K562 (cell line): Measurements from ENCODE around the gene LRRC8C. TPM values are rescaled to one million over a fixed set of nuclear protein-coding genes. Genes with fewer than 3 reads are reported as not detected.

Source experiments
- ATAC-seq: fragments of 200-7000 bp; cut with Tn5 transposase; 3 replicates; pipeline ENCODE4 v1.9.1; 2020; ENCODE audit warnings: moderate library complexity
- BruUV-seq: library from RNA; stranded (reverse); fragments of 400-500 nt; replicated peaks from 2 replicates; lab custom pipeline; 2021; lab: Mats Ljungman, UMichigan
- CTCF ChIA-PET: fragments of 300-600 bp; formaldehyde crosslinking; extraction: SDS; loops from one replicate; lab custom pipeline; 2021; ENCODE audit warnings: low intra/inter-chr PET ratio; lab: Yijun Ruan, JAX
- POLR2A ChIA-PET: fragments of 300-600, 350-650 bp; sonication (Branson Sonifier 250); formaldehyde crosslinking; extraction: SDS; loops from one replicate; lab custom pipeline; 2021; ENCODE audit warnings: antibody characterized with exemption, inconsistent platforms; lab: Yijun Ruan, JAX
- DNase-seq, 4 experiments: peaks; one replicate each; pipeline versions ENCODE4 v3.0.0 to v3.0.0-alpha.2; 2011 to 2018; ENCODE audit warnings: low spot score in 3 of 4, mixed read lengths in 3 of 4; ENCODE audit errors: extremely low read depth in 1 of 4
- FAIRE-seq: peaks from 2 replicates; lab custom pipeline; 2011; peaks lifted over from hg19 to GRCh38; lab: Jason Lieb, UNC
- H2AFZ ChIP-seq: 2 replicates; pipeline ENCODE4 v1.6.0; 2011; ENCODE audit warnings: low read depth, low read length, control low read depth, inconsistent platforms
- H3K27ac ChIP-seq: fragments of 200-600 bp; 3 replicates; pipeline ENCODE4 v1.8.0; 2011; ENCODE audit warnings: low read depth, mild to moderate bottlenecking, control low read depth, inconsistent platforms, low read length, moderate library complexity, mixed read lengths; ENCODE audit errors: extremely low read depth
- H3K27me3 ChIP-seq, 2 experiments: fragments of 300-600 bp in 1 of 2; 2 replicates in 1 of 2; 3 replicates in 1 of 2; pipeline versions ENCODE4 v1.6.0 to v1.8.0; 2011; ENCODE audit warnings: inconsistent platforms in 2 of 2, low read length in 2 of 2, mild to moderate bottlenecking in 1 of 2, mixed read lengths in 1 of 2, moderate library complexity in 1 of 2; ENCODE audit not compliant: control insufficient read depth in 2 of 2, insufficient read depth in 2 of 2
- H3K36me3 ChIP-seq: fragments of 300-600 bp; 3 replicates; pipeline ENCODE4 v1.8.0; 2011; ENCODE audit warnings: mild to moderate bottlenecking, low read length, inconsistent platforms; ENCODE audit not compliant: control insufficient read depth, insufficient read depth
- H3K4me1 ChIP-seq, 2 experiments: fragments of 200-600 bp in 1 of 2; replicated peaks in 1 of 2; 2 replicates in 1 of 2; 3 replicates in 1 of 2; pipeline versions ENCODE4 v1.5.1 to v1.8.0; 2011; ENCODE audit warnings: inconsistent platforms in 2 of 2, low read length in 2 of 2, mild to moderate bottlenecking in 1 of 2, mixed read lengths in 1 of 2, moderate library complexity in 1 of 2; ENCODE audit not compliant: control insufficient read depth in 2 of 2, insufficient read depth in 2 of 2
- H3K4me2 ChIP-seq: 2 replicates; pipeline ENCODE4 v1.6.1; 2011; ENCODE audit warnings: low read length, control low read depth, inconsistent platforms, mixed read lengths; ENCODE audit not compliant: insufficient read depth
- H3K4me3 ChIP-seq: fragments of 200-600 bp; sonication (generic), shearing (Covaris generic); 2 replicates; pipeline ENCODE4 v1.5.1; 2016; ENCODE audit warnings: control low read depth, inconsistent platforms
- H3K79me2 ChIP-seq: fragments of 200-600 bp; 3 replicates; pipeline ENCODE4 v1.8.0; 2011; ENCODE audit warnings: low read length, inconsistent platforms; ENCODE audit not compliant: control insufficient read depth, insufficient read depth
- H3K9ac ChIP-seq, 2 experiments: 2 replicates each; pipeline versions ENCODE4 v1.6.0 to v1.6.1; 2011; ENCODE audit warnings: low read depth in 2 of 2, low read length in 2 of 2, control low read depth in 1 of 2, inconsistent platforms in 1 of 2, mild to moderate bottlenecking in 1 of 2, mixed read lengths in 1 of 2; ENCODE audit not compliant: insufficient read depth in 1 of 2
- H3K9me1 ChIP-seq: one replicate; pipeline ENCODE4 v1.6.0; 2011; ENCODE audit warnings: inconsistent platforms, mild to moderate bottlenecking, low read length, moderate library complexity; ENCODE audit not compliant: control insufficient read depth, insufficient read depth
- H3K9me3 ChIP-seq: replicated peaks from 2 replicates; pipeline ENCODE4 v1.5.1; 2011; ENCODE audit warnings: low read depth, low read length, inconsistent platforms; ENCODE audit not compliant: control insufficient read depth, insufficient read depth
- H4K20me1 ChIP-seq: replicated peaks from 2 replicates; pipeline ENCODE4 v1.6.1; 2011; ENCODE audit warnings: low read length, inconsistent platforms, mixed read lengths; ENCODE audit not compliant: control insufficient read depth, insufficient read depth
- CBFB ChIP-seq: sonication (generic); formaldehyde crosslinking; IDR thresholded peaks from 2 replicates; pipeline ENCODE4 v1.4.0; 2020; ENCODE audit warnings: mild to moderate bottlenecking, missing genetic modification reagents
- HDAC8 ChIP-seq: fragments of 450-650 bp; IDR thresholded peaks from 2 replicates; pipeline ENCODE4 v1.6.1; 2016; ENCODE audit warnings: mild to moderate bottlenecking, missing genetic modification characterization, moderate library complexity, missing compliant biosample characterization
- MAFG ChIP-seq: fragments of 450-650 bp; conservative IDR thresholded peaks from 2 replicates; pipeline ENCODE4 v1.6.1; 2016; ENCODE audit warnings: missing genetic modification characterization, missing compliant biosample characterization
- NFXL1 ChIP-seq: fragments of 450-650 bp; formaldehyde crosslinking; IDR thresholded peaks from 2 replicates; pipeline ENCODE4 v1.4.0; 2021; ENCODE audit warnings: mild to moderate bottlenecking
- PRMT5 ChIP-seq: sonication (generic); formaldehyde crosslinking; IDR thresholded peaks from 2 replicates; pipeline ENCODE4 v1.5.0; 2020; ENCODE audit warnings: missing genetic modification reagents
- ZBTB17 ChIP-seq: fragments of 450-650 bp; formaldehyde crosslinking; IDR thresholded peaks from 2 replicates; pipeline ENCODE4 v1.4.0; 2020; ENCODE audit warnings: mild to moderate bottlenecking
- ZEB2 ChIP-seq: fragments of 450-650 bp; IDR thresholded peaks from 2 replicates; pipeline ENCODE4 v1.6.1; 2016
- ZNF551 ChIP-seq: fragments of 250-450 bp; sonication (Bioruptor Pico); IDR thresholded peaks from 2 replicates; pipeline ENCODE4 v1.5.0; 2021; ENCODE audit warnings: mild to moderate bottlenecking, moderate library complexity
- ZNF57 ChIP-seq: fragments of 450-650 bp; formaldehyde crosslinking; IDR thresholded peaks from 2 replicates; pipeline ENCODE4 v1.4.0; 2020; ENCODE audit warnings: mild to moderate bottlenecking, moderate library complexity
- WGBS: fragments of 100-300 bp; shearing (Covaris generic); methylation state at CpG from one replicate; pipeline ENCODE4 v1.1.6; 2016; ENCODE audit warnings: low coverage, mixed read lengths; ENCODE audit not compliant: insufficient coverage; ENCODE audit errors: missing lambda C conversion rate; 5-methylcytosine and 5-hydroxymethylcytosine counted together
- in situ Hi-C: fragments of 300-500 bp; cut with MboI; formaldehyde crosslinking; loops from 4 replicates; pipeline ENCODE4 v1.15.0; 2018; ENCODE audit warnings: inconsistent platforms, mixed read lengths
- intact Hi-C: fragments of 100-400 bp; cut with micrococcal nuclease; formaldehyde crosslinking; loops from 2 replicates; pipeline ENCODE4 v1.14.2; 2022
- polyA plus RNA-seq, 8 experiments: library from polyadenylated mRNA; depleted of rRNA in 4 of 8; stranded (reverse) in 5 of 8; unstranded in 3 of 8; fragments of >200 nt; fragmentation: Nextera tagmentation in 2 of 8; fragmentation: Illumina TruSeq in 1 of 8; extraction: Ambion mirVana in 2 of 8; extraction: Trizol in 1 of 8; gene quantifications; 2 replicates each; pipeline versions ENCODE4 v1.2.1 to v1.2.3, GENCODE V29; 2011 to 2014; ENCODE audit warnings: inconsistent platforms in 1 of 8, missing spikeins in 1 of 8
- total RNA-seq, 7 experiments: library from RNA; depleted of rRNA in 6 of 7; stranded (reverse); fragments of >200 nt in 6 of 7; fragmentation: Illumina TruSeq in 2 of 7; extraction: Trizol in 2 of 7; gene quantifications; 2 replicates each; pipeline versions ENCODE4 v1.2.1 to v1.2.3, GENCODE V29; 2011 to 2021; ENCODE audit warnings: low replicate concordance in 1 of 7
- TF ChIP-seq, protein P1 (sequence below): sonication (generic); formaldehyde crosslinking; IDR thresholded peaks from 2 replicates; pipeline ENCODE4 v1.8.0; 2022; ENCODE audit warnings: missing genetic modification reagents, mild to moderate bottlenecking, moderate library complexity, borderline replicate concordance
- TF ChIP-seq, protein P2 (sequence below): sonication (generic); formaldehyde crosslinking; IDR thresholded peaks from 2 replicates; pipeline ENCODE4 v1.8.1; 2023; ENCODE audit warnings: mild to moderate bottlenecking, missing genetic modification reagents, moderate library complexity
- TF ChIP-seq, protein P3 (sequence below): fragments of 250-450 bp; sonication (Bioruptor Pico); IDR thresholded peaks from 2 replicates; pipeline ENCODE4 v1.8.0; 2021; ENCODE audit warnings: moderate library complexity, mild to moderate bottlenecking, inconsistent platforms
- TF ChIP-seq, protein P4 (sequence below): sonication (generic); formaldehyde crosslinking; IDR thresholded peaks from 2 replicates; pipeline ENCODE4 v1.8.1; 2023; ENCODE audit warnings: mild to moderate bottlenecking, missing genetic modification reagents
- TF ChIP-seq, protein P5 (sequence below): fragments of 450-650 bp; IDR thresholded peaks from 2 replicates; pipeline ENCODE4 v1.7.1; 2018; ENCODE audit warnings: mild to moderate bottlenecking, low read depth; ENCODE audit not compliant: partially characterized antibody

Gene LRRC8C
- total and polyA plus RNA-seq, 9 of the 15 experiments (the other 6 are each of a cell fraction or from before 2014, with no cell fraction given), result 1.00 to 12.5 (median 4.5) TPM

DNA sequence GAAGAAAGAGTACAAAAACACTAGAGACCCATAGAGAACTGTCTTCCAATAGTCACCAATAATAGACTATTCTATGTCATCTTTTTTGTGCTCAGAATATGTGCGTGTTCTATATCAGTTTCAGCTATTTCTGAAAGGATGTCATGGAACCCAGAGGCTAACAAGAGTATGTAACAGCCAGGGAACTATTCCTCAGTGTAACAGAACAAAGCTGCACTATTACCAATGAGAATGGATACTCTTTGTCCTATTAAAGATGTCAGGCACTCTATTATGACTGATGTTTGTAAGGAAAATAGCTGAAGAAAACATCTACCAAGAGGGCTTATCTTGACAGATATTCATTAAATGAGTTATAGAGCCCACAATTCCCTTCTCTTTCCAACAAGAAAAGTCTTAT, 8.6 kb upstream of the LRRC8C start:
- 43% methylated on average over 1 of the region's 1 CpG for WGBS
- CTCF ChIA-PET, result no interaction called here
- ATAC-seq (no peak), FAIRE-seq (no peak), DNase-seq (no peak)
- intact Hi-C loops (no loop called here), in situ Hi-C loops (no loop called here)
- no peaks in the 10 kb centered on the region for H3K9me3 ChIP-seq
- H2AFZ ChIP-seq, result no peak overlapping the region
- BruUV-seq, result no TSS peak
- no peaks in the 10 kb centered on the region for H3K9me1 ChIP-seq
- no peak overlapping the region for H3K27ac ChIP-seq
- no peak overlapping the region for H3K4me3 ChIP-seq
- no peak overlapping the region for H3K4me2 ChIP-seq
- H4K20me1 ChIP-seq, result no peaks in the 10 kb centered on the region
- no peaks in the 10 kb centered on the region for H3K36me3 ChIP-seq
- H3K79me2 ChIP-seq, result no peaks in the 10 kb centered on the region
- H3K4me1 ChIP-seq, result 0 out of 5 replicates have a peak, but pooled peaks cover 0 to 3% of the 10 kb centered on the region in 2 experiments
- H3K9ac ChIP-seq, result no peak overlapping the region
- H3K27me3 ChIP-seq, result no peaks in the 10 kb centered on the region
- POLR2A ChIA-PET, result interaction anchor here (0.6 to 0.8 kb wide), 2 partner anchors 9 to 12 kb away, joined by 3 read pairs; partner anchors contain the start of gene LRRC8C
- TF ChIP-seq CBFB, result no peak
- TF ChIP-seq, protein P1, sequence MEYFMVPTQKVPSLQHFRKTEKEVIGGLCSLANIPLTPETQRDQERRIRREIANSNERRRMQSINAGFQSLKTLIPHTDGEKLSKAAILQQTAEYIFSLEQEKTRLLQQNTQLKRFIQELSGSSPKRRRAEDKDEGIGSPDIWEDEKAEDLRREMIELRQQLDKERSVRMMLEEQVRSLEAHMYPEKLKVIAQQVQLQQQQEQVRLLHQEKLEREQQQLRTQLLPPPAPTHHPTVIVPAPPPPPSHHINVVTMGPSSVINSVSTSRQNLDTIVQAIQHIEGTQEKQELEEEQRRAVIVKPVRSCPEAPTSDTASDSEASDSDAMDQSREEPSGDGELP (CRISPR knock-in tag), result no peak
- no peak for TF ChIP-seq HDAC8 (tag)
- TF ChIP-seq, protein P2, sequence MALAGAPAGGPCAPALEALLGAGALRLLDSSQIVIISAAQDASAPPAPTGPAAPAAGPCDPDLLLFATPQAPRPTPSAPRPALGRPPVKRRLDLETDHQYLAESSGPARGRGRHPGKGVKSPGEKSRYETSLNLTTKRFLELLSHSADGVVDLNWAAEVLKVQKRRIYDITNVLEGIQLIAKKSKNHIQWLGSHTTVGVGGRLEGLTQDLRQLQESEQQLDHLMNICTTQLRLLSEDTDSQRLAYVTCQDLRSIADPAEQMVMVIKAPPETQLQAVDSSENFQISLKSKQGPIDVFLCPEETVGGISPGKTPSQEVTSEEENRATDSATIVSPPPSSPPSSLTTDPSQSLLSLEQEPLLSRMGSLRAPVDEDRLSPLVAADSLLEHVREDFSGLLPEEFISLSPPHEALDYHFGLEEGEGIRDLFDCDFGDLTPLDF (CRISPR knock-in tag), result no peak
- TF ChIP-seq, protein P3, sequence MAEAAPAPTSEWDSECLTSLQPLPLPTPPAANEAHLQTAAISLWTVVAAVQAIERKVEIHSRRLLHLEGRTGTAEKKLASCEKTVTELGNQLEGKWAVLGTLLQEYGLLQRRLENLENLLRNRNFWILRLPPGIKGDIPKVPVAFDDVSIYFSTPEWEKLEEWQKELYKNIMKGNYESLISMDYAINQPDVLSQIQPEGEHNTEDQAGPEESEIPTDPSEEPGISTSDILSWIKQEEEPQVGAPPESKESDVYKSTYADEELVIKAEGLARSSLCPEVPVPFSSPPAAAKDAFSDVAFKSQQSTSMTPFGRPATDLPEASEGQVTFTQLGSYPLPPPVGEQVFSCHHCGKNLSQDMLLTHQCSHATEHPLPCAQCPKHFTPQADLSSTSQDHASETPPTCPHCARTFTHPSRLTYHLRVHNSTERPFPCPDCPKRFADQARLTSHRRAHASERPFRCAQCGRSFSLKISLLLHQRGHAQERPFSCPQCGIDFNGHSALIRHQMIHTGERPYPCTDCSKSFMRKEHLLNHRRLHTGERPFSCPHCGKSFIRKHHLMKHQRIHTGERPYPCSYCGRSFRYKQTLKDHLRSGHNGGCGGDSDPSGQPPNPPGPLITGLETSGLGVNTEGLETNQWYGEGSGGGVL (CRISPR knock-in tag), result no peak
- TF ChIP-seq ZNF57, result no peak
- no peak for TF ChIP-seq PRMT5 (CRISPR knock-in tag)
- no peak for TF ChIP-seq ZEB2
- no peak for TF ChIP-seq MAFG
- no peak for TF ChIP-seq ZNF551 (CRISPR knock-in tag)
- TF ChIP-seq, protein P4, sequence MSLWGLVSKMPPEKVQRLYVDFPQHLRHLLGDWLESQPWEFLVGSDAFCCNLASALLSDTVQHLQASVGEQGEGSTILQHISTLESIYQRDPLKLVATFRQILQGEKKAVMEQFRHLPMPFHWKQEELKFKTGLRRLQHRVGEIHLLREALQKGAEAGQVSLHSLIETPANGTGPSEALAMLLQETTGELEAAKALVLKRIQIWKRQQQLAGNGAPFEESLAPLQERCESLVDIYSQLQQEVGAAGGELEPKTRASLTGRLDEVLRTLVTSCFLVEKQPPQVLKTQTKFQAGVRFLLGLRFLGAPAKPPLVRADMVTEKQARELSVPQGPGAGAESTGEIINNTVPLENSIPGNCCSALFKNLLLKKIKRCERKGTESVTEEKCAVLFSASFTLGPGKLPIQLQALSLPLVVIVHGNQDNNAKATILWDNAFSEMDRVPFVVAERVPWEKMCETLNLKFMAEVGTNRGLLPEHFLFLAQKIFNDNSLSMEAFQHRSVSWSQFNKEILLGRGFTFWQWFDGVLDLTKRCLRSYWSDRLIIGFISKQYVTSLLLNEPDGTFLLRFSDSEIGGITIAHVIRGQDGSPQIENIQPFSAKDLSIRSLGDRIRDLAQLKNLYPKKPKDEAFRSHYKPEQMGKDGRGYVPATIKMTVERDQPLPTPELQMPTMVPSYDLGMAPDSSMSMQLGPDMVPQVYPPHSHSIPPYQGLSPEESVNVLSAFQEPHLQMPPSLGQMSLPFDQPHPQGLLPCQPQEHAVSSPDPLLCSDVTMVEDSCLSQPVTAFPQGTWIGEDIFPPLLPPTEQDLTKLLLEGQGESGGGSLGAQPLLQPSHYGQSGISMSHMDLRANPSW (CRISPR knock-in tag), result no peak
- TF ChIP-seq, protein P5, sequence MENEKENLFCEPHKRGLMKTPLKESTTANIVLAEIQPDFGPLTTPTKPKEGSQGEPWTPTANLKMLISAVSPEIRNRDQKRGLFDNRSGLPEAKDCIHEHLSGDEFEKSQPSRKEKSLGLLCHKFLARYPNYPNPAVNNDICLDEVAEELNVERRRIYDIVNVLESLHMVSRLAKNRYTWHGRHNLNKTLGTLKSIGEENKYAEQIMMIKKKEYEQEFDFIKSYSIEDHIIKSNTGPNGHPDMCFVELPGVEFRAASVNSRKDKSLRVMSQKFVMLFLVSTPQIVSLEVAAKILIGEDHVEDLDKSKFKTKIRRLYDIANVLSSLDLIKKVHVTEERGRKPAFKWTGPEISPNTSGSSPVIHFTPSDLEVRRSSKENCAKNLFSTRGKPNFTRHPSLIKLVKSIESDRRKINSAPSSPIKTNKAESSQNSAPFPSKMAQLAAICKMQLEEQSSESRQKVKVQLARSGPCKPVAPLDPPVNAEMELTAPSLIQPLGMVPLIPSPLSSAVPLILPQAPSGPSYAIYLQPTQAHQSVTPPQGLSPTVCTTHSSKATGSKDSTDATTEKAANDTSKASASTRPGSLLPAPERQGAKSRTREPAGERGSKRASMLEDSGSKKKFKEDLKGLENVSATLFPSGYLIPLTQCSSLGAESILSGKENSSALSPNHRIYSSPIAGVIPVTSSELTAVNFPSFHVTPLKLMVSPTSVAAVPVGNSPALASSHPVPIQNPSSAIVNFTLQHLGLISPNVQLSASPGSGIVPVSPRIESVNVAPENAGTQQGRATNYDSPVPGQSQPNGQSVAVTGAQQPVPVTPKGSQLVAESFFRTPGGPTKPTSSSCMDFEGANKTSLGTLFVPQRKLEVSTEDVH, result no peak
- TF ChIP-seq ZBTB17 (CRISPR knock-in tag), result no peak
- TF ChIP-seq NFXL1 (CRISPR knock-in tag), result no peak
